22Rv1 (cell line): ENCODE measurements around the gene DTD1.

ENCODE experiments used
- H3K27ac ChIP-seq: fragments of 450-650 bp; 2 replicates; pipeline ENCODE4 v1.5.1; 2017
- ZFX ChIP-seq: fragments of 450-650 bp; IDR thresholded peaks from 2 replicates; pipeline ENCODE4 v1.6.1; 2017; ENCODE audit warnings: antibody characterized with exemption, borderline replicate concordance
- TF ChIP-seq, protein P1 (sequence below): fragments of 450-650 bp; IDR thresholded peaks from 2 replicates; pipeline ENCODE4 v1.5.1; 2017; ENCODE audit warnings: mild to moderate bottlenecking

The DTD1 gene

DNA sequence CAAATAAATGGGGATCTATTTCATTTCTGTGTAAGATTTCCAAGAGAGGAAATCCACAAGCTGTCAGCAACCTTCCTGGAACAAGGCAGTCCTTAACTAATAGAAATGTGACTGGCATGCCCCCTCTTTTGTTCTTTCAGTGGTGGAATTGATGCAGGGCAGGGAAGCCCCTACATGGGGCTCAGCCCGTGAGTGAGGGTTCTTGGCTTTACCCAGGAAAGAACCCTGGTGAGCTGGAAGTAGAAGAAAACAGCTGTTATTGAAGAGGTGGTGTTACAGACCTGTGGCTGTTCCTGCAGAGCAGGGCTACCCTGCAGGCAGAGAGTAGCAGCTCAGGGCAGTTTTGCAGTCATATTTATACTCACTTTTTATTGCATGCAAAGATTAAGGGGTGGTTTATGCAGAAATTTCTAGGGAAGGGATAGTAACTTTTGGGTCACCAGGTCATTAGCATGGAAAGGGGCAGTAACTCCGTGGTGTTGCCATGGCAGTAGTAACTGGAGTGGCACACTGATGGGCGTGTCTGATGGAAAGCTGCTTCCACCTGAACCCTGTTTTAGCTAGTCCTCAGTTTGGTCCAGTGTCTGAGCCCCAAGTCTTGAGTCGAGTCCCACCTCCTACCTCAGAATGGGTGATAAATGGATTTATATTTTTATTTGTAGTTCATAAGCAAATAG, 137.1 kb downstream of the DTD1 start:
- TF ChIP-seq, protein P1, sequence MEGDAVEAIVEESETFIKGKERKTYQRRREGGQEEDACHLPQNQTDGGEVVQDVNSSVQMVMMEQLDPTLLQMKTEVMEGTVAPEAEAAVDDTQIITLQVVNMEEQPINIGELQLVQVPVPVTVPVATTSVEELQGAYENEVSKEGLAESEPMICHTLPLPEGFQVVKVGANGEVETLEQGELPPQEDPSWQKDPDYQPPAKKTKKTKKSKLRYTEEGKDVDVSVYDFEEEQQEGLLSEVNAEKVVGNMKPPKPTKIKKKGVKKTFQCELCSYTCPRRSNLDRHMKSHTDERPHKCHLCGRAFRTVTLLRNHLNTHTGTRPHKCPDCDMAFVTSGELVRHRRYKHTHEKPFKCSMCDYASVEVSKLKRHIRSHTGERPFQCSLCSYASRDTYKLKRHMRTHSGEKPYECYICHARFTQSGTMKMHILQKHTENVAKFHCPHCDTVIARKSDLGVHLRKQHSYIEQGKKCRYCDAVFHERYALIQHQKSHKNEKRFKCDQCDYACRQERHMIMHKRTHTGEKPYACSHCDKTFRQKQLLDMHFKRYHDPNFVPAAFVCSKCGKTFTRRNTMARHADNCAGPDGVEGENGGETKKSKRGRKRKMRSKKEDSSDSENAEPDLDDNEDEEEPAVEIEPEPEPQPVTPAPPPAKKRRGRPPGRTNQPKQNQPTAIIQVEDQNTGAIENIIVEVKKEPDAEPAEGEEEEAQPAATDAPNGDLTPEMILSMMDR, result no peak
- no peak for TF ChIP-seq ZFX
- no peak overlapping the region for H3K27ac ChIP-seq

DNA sequence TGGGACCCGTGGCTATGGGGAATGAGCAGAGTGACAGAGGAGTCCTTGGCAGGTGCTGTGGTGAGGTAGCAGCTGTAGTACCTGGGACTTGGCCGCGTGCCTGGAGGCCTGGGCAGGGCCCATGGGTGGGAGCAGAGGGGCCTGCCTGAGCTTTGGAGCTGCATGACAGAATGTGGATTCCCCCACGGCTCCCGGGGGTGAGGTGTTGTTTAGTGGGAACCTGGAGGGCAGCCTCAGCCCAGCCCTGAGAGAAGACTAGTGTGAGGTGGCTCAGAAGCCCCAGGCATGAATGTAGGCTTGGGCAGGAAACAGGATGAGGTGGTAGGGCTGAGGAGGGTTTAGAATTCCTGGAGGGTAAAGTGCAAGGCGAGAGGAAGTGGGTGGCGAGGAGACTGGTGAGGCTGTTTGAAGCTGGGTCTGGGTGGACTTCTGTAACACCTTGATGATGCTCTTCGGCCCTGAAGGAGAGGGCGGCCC, 139.2 kb downstream of the DTD1 start:
- H3K27ac ChIP-seq, result no peak overlapping the region
- TF ChIP-seq, protein P1, result no peak
- no peak for TF ChIP-seq ZFX

DNA sequence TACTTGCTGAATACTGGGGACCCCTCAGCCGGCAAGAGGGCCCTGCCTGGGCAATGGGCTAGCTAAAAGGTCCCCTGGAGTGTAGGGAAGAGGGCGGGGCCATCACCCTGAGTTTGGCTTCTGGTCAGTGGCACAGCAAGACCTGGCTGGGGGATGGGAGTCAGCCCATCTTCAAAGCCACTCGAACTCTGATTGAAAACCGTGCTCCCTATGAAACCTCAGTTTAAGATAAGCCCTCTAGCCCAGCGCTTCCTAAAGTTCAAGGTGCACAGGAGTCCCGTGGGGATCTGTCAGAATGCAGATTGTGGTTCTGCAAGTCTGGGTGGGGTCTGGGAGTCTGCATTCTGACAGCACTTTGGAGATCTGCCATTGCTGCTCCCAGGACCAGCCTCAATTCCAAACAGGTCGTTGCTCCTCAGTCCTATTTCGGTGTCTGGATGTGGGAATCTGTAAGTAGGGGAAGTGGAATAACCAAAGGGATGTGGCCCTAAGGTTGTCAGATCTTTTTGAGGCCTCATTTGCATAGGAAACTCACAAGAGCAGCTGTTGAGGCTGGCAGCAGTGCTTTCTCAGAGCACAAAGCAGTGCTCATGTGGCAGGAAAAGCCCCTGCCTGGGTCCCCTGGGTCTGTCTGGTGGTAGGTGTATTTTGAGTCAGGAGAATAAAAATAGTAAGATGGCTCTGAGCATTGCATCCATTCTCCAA, 140.5 kb downstream of the DTD1 start:
- H3K27ac ChIP-seq, result no peak overlapping the region
- TF ChIP-seq, protein P1, result no peak
- no peak for TF ChIP-seq ZFX

DNA sequence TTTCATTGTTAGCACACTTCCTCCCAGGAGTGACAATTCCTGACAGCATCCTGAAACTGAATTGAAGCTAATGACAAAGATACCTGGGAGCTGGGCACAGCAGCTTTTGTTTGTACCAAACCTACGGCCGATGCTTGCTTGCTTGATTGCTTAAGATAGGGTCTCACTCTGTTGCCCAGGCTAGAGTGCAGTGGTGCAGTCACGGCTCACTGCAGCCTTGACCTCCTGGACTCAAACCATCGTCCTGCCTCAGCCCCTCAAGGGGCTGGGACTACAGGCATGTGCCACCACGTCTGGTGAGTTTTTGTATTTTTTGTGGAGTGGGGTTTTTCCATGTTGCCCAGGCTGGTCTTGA, 141.0 kb downstream of the DTD1 start:
- TF ChIP-seq ZFX, result no peak
- TF ChIP-seq, protein P1, result no peak
- H3K27ac ChIP-seq, result no peak overlapping the region

DNA sequence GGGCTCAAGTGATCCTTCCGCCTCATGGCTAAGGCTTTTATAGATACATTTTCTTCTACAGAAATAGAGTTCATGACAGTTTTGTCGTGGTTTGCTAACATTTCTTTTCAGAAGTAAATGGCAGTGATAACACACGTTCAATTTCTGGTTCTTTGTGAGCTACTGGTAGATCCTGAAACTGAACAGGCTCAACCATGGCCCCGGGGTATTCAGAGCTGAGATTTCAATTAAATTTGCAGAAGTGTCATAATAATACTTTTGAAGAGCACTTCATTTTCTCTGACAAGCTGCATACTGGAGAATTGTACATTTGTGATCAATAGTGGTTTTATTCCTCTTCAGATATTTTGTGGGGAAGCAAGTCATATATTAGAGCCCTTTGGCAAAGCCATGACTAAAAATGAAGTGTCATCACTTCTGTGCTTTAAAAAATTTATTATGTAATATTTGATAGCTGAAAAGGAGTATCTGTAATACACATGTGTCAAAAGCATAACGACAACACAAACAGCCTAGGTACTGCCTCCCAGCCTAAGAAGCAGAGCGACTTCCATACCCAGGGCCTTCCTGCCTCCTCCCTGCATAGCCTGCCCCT, 141.5 kb downstream of the DTD1 start:
- no peak for TF ChIP-seq ZFX
- TF ChIP-seq, protein P1, result no peak
- no peak overlapping the region for H3K27ac ChIP-seq

DNA sequence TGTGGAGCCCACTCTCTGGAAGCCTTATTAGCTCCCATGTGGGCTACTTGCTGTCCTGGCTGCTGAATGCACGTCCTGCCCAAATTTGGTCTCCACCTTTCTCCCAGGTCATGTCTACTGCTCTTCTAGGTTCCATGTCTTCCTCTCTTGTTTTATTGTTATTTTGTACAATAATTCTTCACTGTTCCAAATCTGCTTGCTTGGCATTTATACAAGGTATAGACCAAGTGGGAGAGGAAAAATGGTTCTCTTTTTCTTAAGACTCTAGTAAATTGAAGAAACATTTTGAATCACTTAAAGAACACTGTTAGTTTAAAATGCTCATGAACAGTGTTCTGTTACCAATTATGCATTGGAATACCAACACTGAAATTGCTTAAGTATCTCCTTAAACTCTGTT, 144.1 kb downstream of the DTD1 start:
- H3K27ac ChIP-seq, result no peak overlapping the region
- TF ChIP-seq, protein P1, result no peak

DNA sequence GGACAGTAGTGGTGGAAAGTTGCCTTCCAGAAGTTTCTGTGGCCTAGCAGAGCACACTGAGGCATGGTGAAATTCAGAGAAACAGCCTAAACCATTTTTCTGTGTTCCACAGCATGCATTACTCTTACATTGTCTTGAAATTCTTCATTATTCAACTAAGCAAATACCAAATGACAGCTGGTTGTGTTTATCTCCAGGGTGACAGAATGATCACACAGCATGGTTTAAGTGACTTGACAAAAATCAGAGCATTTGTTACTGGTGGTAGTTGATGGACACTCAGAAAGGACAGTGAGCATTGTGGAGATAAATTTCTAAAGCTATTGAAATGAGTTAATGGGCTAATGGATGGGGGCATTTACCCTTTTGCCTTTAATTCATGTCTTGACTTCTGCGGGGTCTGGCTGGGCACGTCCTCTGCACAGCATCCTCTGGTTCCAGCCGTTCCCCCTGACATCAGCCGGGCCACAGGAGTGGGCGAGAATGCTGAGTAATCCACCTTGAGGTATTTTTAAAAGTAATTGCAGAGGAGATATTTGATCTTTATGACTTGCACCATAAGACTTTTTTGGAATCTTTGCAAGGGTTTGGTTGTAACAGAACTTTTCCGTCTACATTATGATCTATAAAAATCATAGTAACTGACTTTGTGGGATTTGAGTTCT, 146.8 kb downstream of the DTD1 start:
- no peak overlapping the region for H3K27ac ChIP-seq
- TF ChIP-seq, protein P1, result no peak
- TF ChIP-seq ZFX, result no peak
